Astrocyte (in vitro differentiated cells and primary cell): Measurements from ENCODE around the gene EGLN2. TPM values are rescaled to one million over a fixed set of nuclear protein-coding genes. Genes with fewer than 3 reads are reported as not detected.
"Not testable (repeated sequence)": the region's sequence is repeated elsewhere in the genome, so short reads cannot be mapped to it uniquely, and the experiment has no call there.

ENCODE experiments used
- DNase-seq: peaks from one replicate; pipeline ENCODE4 v3.0.0-alpha.2; 2010; ENCODE audit warnings: low read depth
- FAIRE-seq: peaks from 2 replicates; lab custom pipeline; 2011; peaks lifted over from hg19 to GRCh38; lab: Jason Lieb, UNC
- H2AFZ ChIP-seq: 2 replicates; pipeline ENCODE4 v1.6.0; 2012; ENCODE audit warnings: low read depth, low read length, inconsistent platforms
- H3K27ac ChIP-seq: 2 replicates; pipeline ENCODE4 v1.5.1; 2011; ENCODE audit warnings: low read depth, low read length, inconsistent platforms
- H3K27me3 ChIP-seq: 2 replicates; pipeline ENCODE4 v1.6.0; 2011; ENCODE audit warnings: low read length, inconsistent platforms; ENCODE audit not compliant: insufficient read depth
- H3K36me3 ChIP-seq: 2 replicates; pipeline ENCODE4 v1.5.1; 2011; ENCODE audit warnings: low read length, inconsistent platforms; ENCODE audit not compliant: insufficient read depth
- H3K4me1 ChIP-seq: 2 replicates; pipeline ENCODE4 v1.5.1; 2011; ENCODE audit warnings: low read length, inconsistent platforms; ENCODE audit not compliant: insufficient read depth
- H3K4me2 ChIP-seq: 2 replicates; pipeline ENCODE4 v1.6.0; 2012; ENCODE audit warnings: low read length, inconsistent platforms
- H3K4me3 ChIP-seq: 2 replicates; pipeline ENCODE4 v1.5.1; 2011; ENCODE audit warnings: low read depth, mild to moderate bottlenecking, low read length, inconsistent platforms; ENCODE audit not compliant: insufficient read depth
- H3K79me2 ChIP-seq: 2 replicates; pipeline ENCODE4 v1.6.0; 2012; ENCODE audit warnings: mild to moderate bottlenecking, low read length, inconsistent platforms; ENCODE audit not compliant: insufficient read depth
- H3K9ac ChIP-seq: 2 replicates; pipeline ENCODE4 v1.6.0; 2012; ENCODE audit warnings: mild to moderate bottlenecking, low read length, inconsistent platforms
- H3K9me3 ChIP-seq: 2 replicates; pipeline ENCODE4 v1.5.1; 2012; ENCODE audit warnings: low read depth, mild to moderate bottlenecking, low read length, inconsistent platforms; ENCODE audit not compliant: insufficient read depth
- H4K20me1 ChIP-seq: 2 replicates; pipeline ENCODE4 v1.6.0; 2012; ENCODE audit warnings: low read length, inconsistent platforms; ENCODE audit not compliant: insufficient read depth
- H3K27ac Mint-ChIP-seq: one replicate; pipeline ENCODE4 v1.8.0; 2021; ENCODE audit warnings: mild to moderate bottlenecking, mixed read lengths; ENCODE audit not compliant: unreplicated experiment
- H3K27me3 Mint-ChIP-seq: one replicate; pipeline ENCODE4 v1.8.0; 2021; ENCODE audit warnings: low read depth, mixed read lengths; ENCODE audit not compliant: unreplicated experiment
- H3K36me3 Mint-ChIP-seq: one replicate; pipeline ENCODE4 v1.8.0; 2021; ENCODE audit warnings: low read depth, mixed read lengths; ENCODE audit not compliant: unreplicated experiment
- H3K4me1 Mint-ChIP-seq: one replicate; pipeline ENCODE4 v1.8.0; 2021; ENCODE audit warnings: low read depth, mixed read lengths; ENCODE audit not compliant: unreplicated experiment
- H3K4me3 Mint-ChIP-seq: one replicate; pipeline ENCODE4 v1.8.0; 2021; ENCODE audit warnings: mild to moderate bottlenecking, moderate library complexity, mixed read lengths; ENCODE audit not compliant: unreplicated experiment
- H3K9me3 Mint-ChIP-seq: one replicate; pipeline ENCODE4 v1.8.0; 2021; ENCODE audit warnings: mild to moderate bottlenecking, mixed read lengths; ENCODE audit not compliant: unreplicated experiment
- EZH2 ChIP-seq: IDR thresholded peaks from 2 replicates; pipeline ENCODE4 v1.6.1; 2012; ENCODE audit warnings: mild to moderate bottlenecking, low read length, inconsistent platforms; ENCODE audit not compliant: insufficient read depth
- total RNA-seq: library from RNA; stranded (reverse); gene quantifications from 2 replicates; pipeline ENCODE4 v1.2.1, GENCODE V29; 2021
- TF ChIP-seq, protein P1 (sequence below): IDR thresholded peaks from 2 replicates; pipeline ENCODE4 v1.5.1; 2011; ENCODE audit warnings: low read depth, mild to moderate bottlenecking, inconsistent platforms, low read length, moderate library complexity; ENCODE audit not compliant: insufficient read depth

EGLN2 gene
- total RNA-seq, 1 donor from 2014 or later: 84.6 TPM

- H3K27me3 Mint-ChIP-seq, H3K4me2 ChIP-seq, H3K36me3 ChIP-seq, DNase-seq, H3K9me3 Mint-ChIP-seq, H3K9me3 ChIP-seq, H4K20me1 ChIP-seq, H2AFZ ChIP-seq, H3K4me3 Mint-ChIP-seq, H3K27me3 ChIP-seq, H3K27ac ChIP-seq, H3K4me1 ChIP-seq, H3K9ac ChIP-seq, H3K79me2 ChIP-seq, H3K27ac Mint-ChIP-seq, H3K4me3 ChIP-seq, FAIRE-seq: not testable (repeated sequence)
- Mint-ChIP-seq H3K4me1 (peaks cover 18% of the 10 kb centered on the region), H3K36me3 (peaks cover 18% of the 10 kb centered on the region)
Observed at GRCh38 chr19:40825460-40826095, 26.6 kb downstream of the EGLN2 start.

DNA sequence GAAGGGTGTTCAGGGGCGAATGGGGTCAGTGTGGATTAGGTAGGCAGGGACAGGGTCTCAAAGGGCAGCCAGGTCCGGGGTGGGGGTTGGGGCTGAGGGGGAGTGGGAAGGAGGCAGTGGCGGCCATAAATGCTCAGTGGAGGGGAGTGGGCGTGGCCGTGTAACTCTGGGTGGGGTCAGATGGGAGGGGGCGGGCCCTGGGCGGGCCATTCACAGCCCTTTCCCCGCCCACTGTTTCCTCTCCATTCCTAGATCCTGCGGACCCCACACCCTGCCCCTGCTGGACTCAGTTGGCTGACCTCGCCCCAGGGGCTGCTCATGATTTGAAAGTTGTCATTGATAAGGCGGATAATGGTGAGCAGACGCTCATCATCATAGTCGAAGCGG is 27.3 kb downstream of the EGLN2 start:
- DNase-seq, H3K4me3 Mint-ChIP-seq, H3K79me2 ChIP-seq, H3K36me3 ChIP-seq, H3K4me1 ChIP-seq, H3K4me2 ChIP-seq, H4K20me1 ChIP-seq, H3K27ac ChIP-seq, H3K4me3 ChIP-seq, H3K9me3 ChIP-seq, H3K27me3 Mint-ChIP-seq, H3K27me3 ChIP-seq, H2AFZ ChIP-seq, H3K9ac ChIP-seq, H3K27ac Mint-ChIP-seq, FAIRE-seq: not testable (repeated sequence)
- H3K4me1 Mint-ChIP-seq: peaks cover 18% of the 10 kb centered on the region
- H3K9me3 Mint-ChIP-seq: peaks cover 10% of the 10 kb centered on the region
- peaks cover 18% of the 10 kb centered on the region for H3K36me3 Mint-ChIP-seq

DNA sequence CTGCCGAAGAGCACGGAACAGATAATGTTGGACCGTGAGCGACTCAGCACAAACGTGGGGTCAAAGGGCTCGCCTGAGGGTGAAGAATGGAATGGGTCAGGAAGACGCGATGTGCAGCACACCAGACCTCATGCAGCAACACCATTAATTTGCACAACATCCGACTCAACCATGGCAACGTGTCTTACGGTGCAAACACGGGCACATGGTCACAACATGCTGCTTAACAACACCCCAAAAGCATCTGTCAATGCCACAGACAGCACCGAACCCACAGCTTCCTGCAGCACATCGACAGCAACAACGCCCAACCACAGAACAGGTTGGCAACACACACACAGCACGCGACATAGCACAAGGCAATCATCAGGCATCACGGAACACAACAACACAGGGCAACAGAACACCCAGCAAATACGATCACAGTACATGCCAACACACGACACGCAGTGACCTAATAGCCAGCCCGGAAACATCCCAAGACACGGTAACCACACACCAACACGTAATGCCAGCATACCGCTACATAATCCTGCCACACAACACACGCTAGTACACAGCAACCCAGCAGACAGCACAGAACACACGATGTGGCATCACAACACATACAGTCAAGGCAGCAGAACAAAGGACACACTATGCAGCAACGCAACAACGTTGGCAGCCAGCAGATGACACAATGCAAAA is 27.9 kb downstream of the EGLN2 start:
- not testable (repeated sequence) for H3K36me3 ChIP-seq, DNase-seq, H3K4me1 ChIP-seq, H2AFZ ChIP-seq, H3K27me3 Mint-ChIP-seq, H3K27ac ChIP-seq, H3K9ac ChIP-seq, FAIRE-seq, H3K27ac Mint-ChIP-seq, H3K79me2 ChIP-seq, H3K4me3 Mint-ChIP-seq, H3K27me3 ChIP-seq, H3K9me3 ChIP-seq, H3K4me2 ChIP-seq, H3K4me3 ChIP-seq, H4K20me1 ChIP-seq
- peaks cover 18% of the 10 kb centered on the region for H3K36me3 Mint-ChIP-seq
- H3K4me1 Mint-ChIP-seq: peaks cover 19% of the 10 kb centered on the region
- peaks cover 10% of the 10 kb centered on the region for H3K9me3 Mint-ChIP-seq

DNA sequence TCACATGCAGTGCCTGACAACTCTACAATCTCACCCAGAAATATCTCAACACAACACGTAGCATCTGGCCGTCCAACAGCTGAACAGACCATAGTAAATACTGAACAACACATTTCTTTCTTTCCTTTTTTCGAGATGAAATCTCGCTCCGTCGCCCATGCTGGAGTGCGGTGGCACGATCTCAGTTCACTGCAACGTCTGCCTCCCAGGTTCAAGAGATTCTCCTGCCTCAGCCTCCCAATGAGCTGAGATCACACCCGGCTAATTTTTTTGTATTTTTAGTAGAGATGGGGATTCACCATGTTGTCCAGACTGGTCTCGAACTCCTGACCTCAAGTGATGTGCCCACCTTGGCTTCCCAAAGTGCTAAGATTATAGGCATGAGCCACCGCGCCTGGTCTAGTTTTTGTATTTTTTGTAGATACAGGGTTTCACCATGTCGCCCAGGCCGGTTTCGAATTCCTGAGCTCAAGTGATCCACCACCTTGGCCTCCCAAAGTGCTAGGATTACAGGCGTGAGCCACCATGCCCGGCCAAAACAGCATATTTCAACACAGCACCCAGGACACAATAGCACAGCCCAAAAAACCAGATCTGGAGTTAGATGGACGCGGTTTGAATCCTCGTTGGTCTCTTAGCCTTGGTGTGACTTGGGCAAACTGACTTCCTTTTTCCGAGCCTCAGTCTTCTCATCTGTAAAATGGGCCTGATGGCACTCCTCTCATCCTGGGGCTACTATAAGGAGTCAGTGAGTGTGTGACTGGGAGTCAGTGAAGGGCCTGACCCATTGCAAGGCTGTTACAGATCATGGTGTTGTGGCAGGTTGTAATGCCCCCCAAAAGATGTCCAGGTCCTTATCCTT is 28.6 kb downstream of the EGLN2 start:
- no peak overlapping the region for H3K4me3 Mint-ChIP-seq
- no peak for DNase-seq
- no peaks in the 10 kb centered on the region for H4K20me1 ChIP-seq

More for the DNA sequence above, 28.6 kb downstream of the EGLN2 start:
- Histone ChIP-seq H3K27ac (no peak overlapping the region), H3K79me2 (no peaks in the 10 kb centered on the region), H3K27me3 (no peaks in the 10 kb centered on the region), H2AFZ (no peak overlapping the region), H3K4me1 (no peaks in the 10 kb centered on the region), H3K36me3 (no peaks in the 10 kb centered on the region), H3K4me3 (no peak overlapping the region), H3K4me2 (no peak overlapping the region), H3K9ac (no peak overlapping the region), H3K9me3 (no peaks in the 10 kb centered on the region)
- Mint-ChIP-seq H3K27me3 (no peaks in the 10 kb centered on the region), H3K4me1 (peaks cover 17% of the 10 kb centered on the region), H3K36me3 (peaks cover 18% of the 10 kb centered on the region), H3K27ac (no peak overlapping the region), H3K9me3 (peaks cover 10% of the 10 kb centered on the region)
- no peak for FAIRE-seq
- no peak for TF ChIP-seq EZH2
- TF ChIP-seq, protein P1, sequence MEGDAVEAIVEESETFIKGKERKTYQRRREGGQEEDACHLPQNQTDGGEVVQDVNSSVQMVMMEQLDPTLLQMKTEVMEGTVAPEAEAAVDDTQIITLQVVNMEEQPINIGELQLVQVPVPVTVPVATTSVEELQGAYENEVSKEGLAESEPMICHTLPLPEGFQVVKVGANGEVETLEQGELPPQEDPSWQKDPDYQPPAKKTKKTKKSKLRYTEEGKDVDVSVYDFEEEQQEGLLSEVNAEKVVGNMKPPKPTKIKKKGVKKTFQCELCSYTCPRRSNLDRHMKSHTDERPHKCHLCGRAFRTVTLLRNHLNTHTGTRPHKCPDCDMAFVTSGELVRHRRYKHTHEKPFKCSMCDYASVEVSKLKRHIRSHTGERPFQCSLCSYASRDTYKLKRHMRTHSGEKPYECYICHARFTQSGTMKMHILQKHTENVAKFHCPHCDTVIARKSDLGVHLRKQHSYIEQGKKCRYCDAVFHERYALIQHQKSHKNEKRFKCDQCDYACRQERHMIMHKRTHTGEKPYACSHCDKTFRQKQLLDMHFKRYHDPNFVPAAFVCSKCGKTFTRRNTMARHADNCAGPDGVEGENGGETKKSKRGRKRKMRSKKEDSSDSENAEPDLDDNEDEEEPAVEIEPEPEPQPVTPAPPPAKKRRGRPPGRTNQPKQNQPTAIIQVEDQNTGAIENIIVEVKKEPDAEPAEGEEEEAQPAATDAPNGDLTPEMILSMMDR: no peak
